HG03378 (cell line): ENCODE measurements around the gene OXCT2.
"Not testable (repeated sequence)": the region's sequence is repeated elsewhere in the genome, so short reads cannot be mapped to it uniquely, and the experiment has no call there.

Experiments
- ATAC-seq: cut with Tn5 transposase; IDR thresholded peaks from one replicate; pipeline ENCODE4 v1.9.1; 2021; ENCODE audit warnings: mild to moderate bottlenecking, moderate library complexity; ENCODE audit not compliant: unreplicated experiment

Gene OXCT2

GRCh38 chr1:39787964-39788363, 16.8 kb upstream of the OXCT2 start:
- not testable (repeated sequence) for ATAC-seq

GRCh38 chr1:39787468-39787867, 16.3 kb upstream of the OXCT2 start:
- no peak for ATAC-seq

DNA sequence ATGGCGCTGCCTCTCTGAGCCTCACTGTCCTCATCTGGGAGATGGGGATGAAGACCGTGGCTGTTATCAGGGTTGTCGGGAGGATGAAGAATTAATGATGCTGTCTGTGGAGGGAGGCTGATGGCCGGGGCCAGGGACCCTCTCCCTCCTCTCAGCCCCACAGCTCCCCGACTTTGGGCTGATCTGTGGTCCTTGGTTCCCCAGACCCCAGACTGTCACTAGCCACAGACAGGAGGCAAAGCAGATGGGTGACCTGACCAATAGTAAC, 15.9 kb upstream of the OXCT2 start:
- not testable (repeated sequence) for ATAC-seq

DNA sequence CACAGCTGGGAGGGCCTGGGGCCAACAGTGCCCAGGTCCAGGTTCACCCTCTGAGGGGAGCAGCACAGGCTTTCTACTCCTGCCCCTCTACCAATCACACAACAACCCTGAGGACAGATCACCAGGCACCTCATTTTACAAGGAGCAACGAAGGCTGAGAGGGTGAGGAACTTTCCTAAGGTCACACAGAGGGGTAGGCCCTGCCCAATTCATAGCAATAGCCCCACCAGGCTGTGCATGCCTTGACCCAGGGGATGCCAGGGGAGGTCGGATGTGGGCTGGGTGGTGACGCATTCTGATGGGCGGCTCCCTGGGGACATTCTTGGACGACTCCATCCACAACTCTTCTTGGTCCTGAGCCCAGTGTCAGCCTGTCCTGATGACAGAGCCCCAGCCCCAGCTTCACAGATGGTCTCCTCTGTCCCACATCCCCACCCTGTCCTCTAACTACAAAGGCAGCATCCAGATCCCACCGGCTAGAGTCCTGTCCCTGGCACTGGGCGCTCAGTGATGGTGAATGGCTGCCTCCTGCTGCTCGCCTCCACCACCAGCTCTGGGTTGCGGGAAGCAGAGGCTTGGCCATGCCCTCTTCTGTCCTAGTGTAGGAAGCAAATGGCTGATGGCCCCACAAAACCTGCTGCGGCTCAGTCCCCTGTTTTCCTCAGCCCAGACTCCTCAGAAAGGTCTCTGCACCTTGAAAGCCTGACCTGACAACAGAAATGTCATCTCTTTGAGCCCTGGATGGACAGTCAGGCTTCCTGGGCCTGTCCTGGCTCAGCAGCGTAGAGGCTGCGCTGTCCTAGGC, 15.4 kb upstream of the OXCT2 start:
- ATAC-seq: not testable (repeated sequence)

GRCh38 chr1:39782685-39783084, 11.5 kb upstream of the OXCT2 start:
- not testable (repeated sequence) for ATAC-seq

DNA sequence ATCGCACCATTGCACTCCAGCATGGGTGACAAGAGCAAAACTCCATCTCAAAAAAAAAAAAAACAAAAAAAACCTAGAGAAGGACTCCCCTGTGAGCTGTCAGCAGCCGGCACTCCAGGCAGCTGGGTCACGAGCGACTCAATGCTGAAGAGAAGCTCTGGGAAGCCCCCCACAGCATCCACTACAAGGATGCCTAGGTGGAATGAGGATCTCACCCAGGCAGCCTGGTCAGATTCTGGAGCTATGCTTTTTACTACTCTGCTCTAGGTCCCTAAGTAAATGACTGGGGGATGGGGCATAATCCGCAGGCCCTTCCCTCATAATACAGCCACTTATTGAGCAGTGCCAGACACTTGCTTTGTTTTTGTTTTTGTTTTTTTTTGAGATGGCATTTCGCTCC, 11.0 kb upstream of the OXCT2 start:
- no peak for ATAC-seq

DNA sequence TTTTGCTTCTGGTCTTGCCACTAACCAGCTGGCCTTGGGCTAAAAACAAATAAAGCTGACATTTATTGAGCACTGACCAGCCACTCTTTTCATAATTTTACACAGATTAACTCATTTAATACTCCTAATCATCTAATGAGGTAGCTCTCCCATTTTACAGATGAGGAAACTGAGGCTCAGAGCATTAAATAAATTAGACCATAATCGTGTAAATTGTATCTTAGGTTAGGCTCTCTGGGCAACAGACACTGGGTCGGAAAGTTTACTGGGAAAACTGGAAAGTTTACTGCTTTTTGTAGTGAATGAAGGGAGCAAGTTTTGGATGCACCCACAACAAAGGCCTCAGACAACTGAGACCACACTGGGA, 10.2 kb upstream of the OXCT2 start:
- ATAC-seq: no peak

- no peak for ATAC-seq
Measured at GRCh38 chr1:39779821-39780220, 8.7 kb upstream of the OXCT2 start.

GRCh38 chr1:39779137-39779536, 8.0 kb upstream of the OXCT2 start:
- ATAC-seq: no peak

DNA sequence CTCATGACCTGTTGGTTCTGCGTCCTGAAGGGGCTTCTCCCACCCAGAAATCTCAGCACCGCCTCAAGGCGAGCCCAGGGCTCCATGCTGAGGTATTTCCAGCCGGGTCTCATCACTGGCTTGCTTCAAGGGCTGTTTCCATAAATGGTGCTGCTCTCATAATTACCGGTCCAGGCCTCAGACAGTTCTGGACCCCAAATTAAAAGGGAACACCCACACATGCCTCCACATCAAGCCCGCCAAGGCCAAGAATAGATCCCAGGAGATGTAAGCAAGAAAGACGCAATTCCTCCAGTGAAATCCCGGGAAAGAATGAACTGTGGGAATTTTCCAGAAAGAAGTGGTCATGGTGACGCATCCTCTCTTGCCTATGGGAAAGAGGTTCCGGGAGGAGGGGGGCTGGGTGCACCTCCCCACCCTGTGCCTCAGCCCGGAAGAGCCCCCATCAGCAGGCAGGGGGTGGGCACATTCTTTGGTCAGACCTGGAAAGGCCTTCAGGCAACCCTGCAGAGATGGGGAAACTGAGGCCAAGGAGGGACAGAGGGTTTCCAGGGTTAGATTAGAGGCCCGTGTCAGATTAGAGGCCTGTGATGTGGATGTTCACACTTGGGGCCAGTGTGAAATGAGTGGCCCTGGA, 7.4 kb upstream of the OXCT2 start:
- not testable (repeated sequence) for ATAC-seq

GRCh38 chr1:39777896-39778295, 6.7 kb upstream of the OXCT2 start:
- not testable (repeated sequence) for ATAC-seq

GRCh38 chr1:39777306-39777705, 6.2 kb upstream of the OXCT2 start:
- no peak for ATAC-seq

- no peak for ATAC-seq
Measured at GRCh38 chr1:39776886-39777285, 5.7 kb upstream of the OXCT2 start.

GRCh38 chr1:39776400-39776713, 5.2 kb upstream of the OXCT2 start:
- ATAC-seq: no peak

DNA sequence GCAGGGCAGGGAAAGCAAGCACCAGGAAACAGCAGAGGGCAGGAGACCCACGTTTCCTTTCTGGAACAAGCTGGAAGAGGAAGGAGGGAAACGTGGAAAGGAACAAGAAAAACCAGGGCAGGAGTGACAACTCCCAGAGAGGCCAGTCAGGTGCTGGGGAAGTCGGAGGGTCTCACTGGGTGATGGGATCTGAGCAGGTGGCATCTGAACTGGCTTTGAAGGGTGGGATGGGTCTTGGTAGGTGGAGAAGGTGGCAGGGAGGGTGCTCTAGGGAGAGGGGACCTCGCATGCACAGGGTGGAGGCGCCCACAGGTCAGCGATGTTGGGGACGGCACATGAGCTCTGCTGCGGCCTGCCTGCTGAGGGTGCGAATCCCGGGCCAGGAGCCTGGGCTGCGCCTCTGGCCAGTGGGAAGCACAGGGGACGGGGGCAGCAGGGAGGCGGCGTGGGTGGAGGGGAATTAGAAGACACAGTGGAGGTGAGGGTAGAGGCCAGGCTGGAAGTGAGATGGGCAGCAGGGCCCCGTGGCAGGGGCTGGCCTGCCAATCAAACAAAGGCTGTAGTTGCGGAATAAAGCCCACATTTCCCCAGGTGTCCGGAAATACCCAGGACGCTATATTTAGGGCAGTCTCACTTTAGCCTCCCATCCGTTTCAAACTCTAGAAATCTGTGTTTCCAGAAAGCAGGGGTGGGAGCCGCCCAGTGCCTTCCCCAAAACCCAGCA, 4.7 kb upstream of the OXCT2 start:
- ATAC-seq: not testable (repeated sequence)

- not testable (repeated sequence) for ATAC-seq
Measured at GRCh38 chr1:39775141-39775540, 4.0 kb upstream of the OXCT2 start.

- not testable (repeated sequence) for ATAC-seq
Measured at GRCh38 chr1:39773369-39773979, 2.3 kb upstream of the OXCT2 start.

DNA sequence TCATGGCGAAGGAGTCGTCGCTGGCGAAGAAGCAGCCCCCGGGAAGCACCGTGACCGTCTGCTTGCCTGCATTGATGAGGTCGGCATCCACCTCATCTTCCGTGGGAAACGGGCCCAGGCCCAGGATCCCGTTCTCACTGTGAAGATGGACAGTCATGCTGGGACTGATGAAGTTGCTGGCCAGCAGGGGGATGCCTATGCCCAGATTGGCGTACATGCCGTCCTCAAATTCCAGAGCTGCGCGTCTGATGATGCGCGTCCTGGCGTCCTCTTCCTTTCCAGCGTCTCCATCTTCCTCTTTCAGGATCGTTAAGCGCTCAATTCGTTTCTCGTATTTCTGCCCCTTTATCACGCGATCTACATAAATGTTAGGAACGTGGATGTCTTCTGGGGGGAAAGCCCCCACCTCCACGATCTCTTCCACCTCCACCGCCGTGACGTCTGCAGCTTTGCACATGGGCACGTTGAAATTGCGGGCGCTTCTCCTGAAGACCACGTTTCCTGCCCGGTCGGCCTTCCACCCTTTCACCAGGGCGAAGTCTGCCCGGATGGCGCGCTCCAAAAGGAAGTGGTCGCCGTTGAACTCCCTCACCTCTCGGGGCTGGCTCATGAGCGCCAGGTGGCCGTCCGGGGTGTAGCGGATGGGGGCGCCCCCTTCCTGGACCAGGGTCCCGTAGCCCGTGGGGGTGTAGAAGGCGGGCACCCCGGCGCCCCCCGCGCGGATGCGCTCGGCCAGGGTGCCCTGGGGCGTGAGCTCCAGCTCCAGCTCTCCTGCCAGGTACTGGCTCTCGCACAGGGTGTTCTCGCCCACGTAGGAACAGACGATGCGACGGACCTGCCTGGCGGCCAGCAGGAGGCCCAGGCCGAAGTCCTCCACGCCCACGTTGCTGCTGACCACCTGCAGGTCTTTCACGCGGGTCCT, 787 bp downstream of the OXCT2 start:
- not testable (repeated sequence) for ATAC-seq

- not testable (repeated sequence) for ATAC-seq
Measured at GRCh38 chr1:39769502-39769901, 1.6 kb downstream of the OXCT2 start.

DNA sequence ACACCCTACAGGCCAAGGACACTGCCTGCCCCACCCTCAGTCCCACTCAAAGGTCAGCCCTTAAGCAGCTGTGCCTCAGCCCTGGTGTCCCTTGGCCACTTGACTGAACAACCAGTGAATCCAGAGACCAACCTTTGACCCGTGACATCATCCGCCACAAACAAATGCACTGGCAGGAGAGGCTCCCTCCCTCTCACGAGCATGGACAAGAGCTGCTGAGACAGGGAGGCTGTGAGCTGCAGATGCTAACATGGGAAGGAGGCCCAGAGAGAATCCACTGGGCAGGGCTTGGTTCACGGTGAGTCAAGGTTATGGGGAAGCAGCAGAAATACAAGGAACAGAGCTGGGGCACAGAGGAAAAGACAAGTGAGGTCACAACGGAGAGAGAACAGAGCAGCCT, 4.7 kb downstream of the OXCT2 start:
- not testable (repeated sequence) for ATAC-seq

DNA sequence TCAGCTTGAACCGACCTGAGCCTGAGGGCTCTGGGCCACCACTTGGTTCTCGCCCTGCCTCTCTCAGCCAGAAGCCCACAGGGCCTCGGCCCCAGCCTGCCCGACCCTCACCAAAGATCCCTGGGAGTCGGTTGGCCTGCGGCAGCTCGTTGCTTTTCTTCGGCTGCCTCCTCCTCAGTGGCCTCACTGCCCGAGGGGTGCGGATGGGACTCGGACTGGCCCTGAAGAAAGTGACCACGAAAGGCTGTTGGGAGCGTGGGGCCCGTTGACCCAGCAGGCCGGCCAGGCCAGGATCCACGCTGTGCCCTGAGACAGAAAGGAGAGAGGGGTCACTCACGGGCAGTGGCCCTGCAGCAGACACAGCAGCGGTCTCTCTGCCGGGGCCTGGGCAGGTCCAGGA, 6.6 kb downstream of the OXCT2 start:
- not testable (repeated sequence) for ATAC-seq
